NCI-H2171 treated with DMSO at 0.1 percent for 48 hours (cell line): ENCODE data around the gene OR5K3.

ENCODE experiments used
- DNase-seq: peaks from one replicate; lab custom pipeline; 2025; lab: John Stamatoyannopoulos, UW

The OR5K3 gene

GRCh38 chr3:98433764-98434163 lies 43.3 kb downstream of the OR5K3 start:
- no peak for DNase-seq

DNA sequence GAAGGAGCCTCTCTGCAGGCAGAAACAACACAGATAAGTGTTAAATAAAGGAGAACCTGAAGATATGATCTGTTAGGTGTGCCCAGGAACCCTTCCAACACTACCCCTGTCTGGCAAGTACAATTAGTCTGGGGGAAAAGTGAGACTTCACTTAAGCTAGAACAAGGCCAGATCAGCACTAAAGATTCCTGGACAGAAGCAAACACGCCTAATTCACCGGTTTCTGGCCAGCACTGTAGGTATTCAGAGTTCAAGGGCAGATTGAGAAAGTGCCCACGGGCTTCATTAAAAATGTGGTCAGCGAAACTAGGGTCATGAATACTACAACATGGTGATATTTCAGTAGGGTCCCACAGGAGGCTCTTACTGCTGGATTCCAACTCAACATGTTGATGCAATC lies 43.9 kb downstream of the OR5K3 start:
- no peak for DNase-seq

GRCh38 chr3:98440283-98440682 lies 49.8 kb downstream of the OR5K3 start:
- DNase-seq = no peak
